SHP77 treated with DMSO at 0.1 percent for 48 hours (cell line): ENCODE results near the gene LIN54.
A peak's percentile ranks its signal among the peaks of the same experiment; 100 is the strongest.

Source experiments
- DNase-seq: peaks from one replicate; lab custom pipeline; 2025; lab: John Stamatoyannopoulos, UW

LIN54 gene

DNA sequence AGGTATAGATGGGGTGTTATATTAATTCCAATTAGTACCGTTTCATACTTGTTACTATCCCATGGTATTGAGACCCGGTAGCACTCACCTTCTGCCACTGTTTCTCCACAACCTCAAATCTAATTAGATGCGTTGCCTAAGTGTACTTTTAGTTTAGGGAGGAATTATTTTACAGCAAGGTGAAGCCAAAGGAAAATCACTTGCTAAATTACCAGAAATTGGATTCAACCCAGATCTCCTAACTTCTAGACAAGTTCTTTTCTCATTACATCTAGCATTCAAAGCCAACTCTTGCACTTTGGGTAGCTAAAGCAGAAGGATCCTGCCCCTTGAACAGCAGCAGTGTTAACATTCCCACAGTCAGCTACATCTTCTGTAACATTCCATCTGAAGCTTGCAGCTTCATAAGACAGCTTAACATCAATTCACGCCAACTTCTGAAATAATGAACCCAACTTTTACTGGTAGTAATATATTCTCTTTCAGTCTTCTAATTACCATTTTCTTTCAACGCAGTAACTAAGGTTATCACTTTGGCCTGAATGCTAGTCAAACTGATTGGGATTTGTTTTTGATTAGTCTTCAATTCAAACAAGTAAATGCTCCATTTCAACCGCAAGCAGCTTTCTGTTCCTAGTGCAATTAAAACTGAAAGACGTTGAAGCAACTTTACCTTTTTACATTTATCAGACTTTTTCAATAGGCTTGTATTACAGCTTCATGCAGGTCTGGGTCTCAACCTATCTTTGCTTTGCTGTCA is 118.7 kb downstream of the LIN54 start:
- no peak for DNase-seq

GRCh38 chr4:82890901-82891706 is 119.5 kb downstream of the LIN54 start, which contains the start of gene SEC31A:
SEC31A (minus strand) TSS chr4:82891153; CDS start chr4:82881936, 9,217 bp downstream.
- DNase-seq = peak; percentile 78

GRCh38 chr4:82890528-82890900 is 120.1 kb downstream of the LIN54 start:
- no peak for DNase-seq

DNA sequence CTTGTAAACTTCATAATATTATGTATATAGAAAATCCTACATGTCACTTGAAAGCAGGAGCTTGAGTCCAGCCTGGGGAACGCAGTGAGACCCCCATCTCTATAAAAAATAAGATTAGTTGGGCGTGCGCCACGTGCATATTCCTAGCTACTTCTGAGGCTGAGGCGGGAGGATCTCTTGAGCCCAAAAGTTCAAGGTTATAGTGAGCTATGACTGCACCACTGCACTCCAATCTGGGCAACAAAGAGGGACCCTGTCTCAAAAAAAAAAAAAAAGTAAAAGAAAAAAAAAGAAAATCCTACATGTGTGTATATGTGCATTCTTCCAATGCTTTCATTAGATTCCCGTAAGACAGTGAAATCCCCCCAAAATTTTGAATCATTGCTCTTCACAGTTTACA is 121.3 kb downstream of the LIN54 start:
- no peak for DNase-seq

- DNase-seq = no peak
These were observed 124.3 kb downstream of the LIN54 start for GRCh38 chr4:82886147-82886942.

- no peak for DNase-seq
These were observed 125.2 kb downstream of the LIN54 start for GRCh38 chr4:82885410-82885809.
